A549 treated with CpdA at 1 μM for 4 hours (cell line): ENCODE data around the gene MCC. TPM values are rescaled to one million over a fixed set of nuclear protein-coding genes. Genes with fewer than 3 reads are reported as not detected.

Experiments
- total RNA-seq: library from RNA; stranded (reverse); fragments of 200-300 nt; extraction: Qiagen RNA extraction; gene quantifications from 5 replicates; pipeline ENCODE4 v1.2.3, GENCODE V29; 2022; ENCODE audit warnings: low read depth

MCC gene
- total RNA-seq = 0.14 to 0.38 TPM (median 0.25 TPM) in 5 replicates

GRCh38 chr5:113487781-113488644, at the start of gene MCC:
TSS of gene MCC (minus strand) at chr5:113488453.

GRCh38 chr5:113513384-113514288, 25.4 kb upstream of the MCC start, which contains the start of gene YTHDC2:
TSS of gene YTHDC2 (plus strand) at chr5:113513694. CDS start at chr5:113513896, 202 bp downstream.

GRCh38 chr5:113434889-113435288, 53.4 kb downstream of the MCC start, which contains the start of gene TSSK1B:
TSS of gene TSSK1B (minus strand) at chr5:113434989. CDS start at chr5:113434839, 150 bp downstream.

GRCh38 chr5:112976432-112977309, 511.6 kb downstream of the MCC start, which contains the start of gene DCP2:
TSS of gene DCP2 (plus strand) at chr5:112976798. CDS start at chr5:112976934, 136 bp downstream.

Other genes starting within 250 kb of the MCC start
- gene TSSK1B, start 53.5 kb downstream of the MCC start, total RNA-seq = not detected in 5 replicates
- gene YTHDC2, start 25.2 kb upstream of the MCC start, total RNA-seq = 6.1 to 9.6 TPM (median 7.4 TPM) in 5 replicates